HG03025 (cell line): ENCODE measurements around the gene TMEM63B.
A peak's percentile ranks its signal among the peaks of the same experiment; 100 is the strongest.

Experiments
- ATAC-seq: cut with Tn5 transposase; IDR thresholded peaks from one replicate; pipeline ENCODE4 v1.9.1; 2021; ENCODE audit warnings: mild to moderate bottlenecking, moderate library complexity; ENCODE audit not compliant: unreplicated experiment, low FRiP score

Gene TMEM63B

GRCh38 chr6:44115866-44116265 lies 11.5 kb upstream of the TMEM63B start:
- no peak for ATAC-seq

- ATAC-seq = no peak
Measured at GRCh38 chr6:44116641-44117382, 10.5 kb upstream of the TMEM63B start.

GRCh38 chr6:44117397-44118128 lies 9.8 kb upstream of the TMEM63B start:
- no peak for ATAC-seq

- ATAC-seq = no peak
Measured at GRCh38 chr6:44119704-44120262, 7.6 kb upstream of the TMEM63B start.

GRCh38 chr6:44120692-44121443 lies 6.5 kb upstream of the TMEM63B start:
- no peak for ATAC-seq

GRCh38 chr6:44122801-44123200 lies 4.6 kb upstream of the TMEM63B start:
- no peak for ATAC-seq

GRCh38 chr6:44123544-44123943 lies 3.8 kb upstream of the TMEM63B start:
- ATAC-seq = no peak

GRCh38 chr6:44126320-44127149 lies 819 bp upstream of the TMEM63B start:
- ATAC-seq = peak; percentile 27

- ATAC-seq = no peak
Measured at GRCh38 chr6:44128020-44128917, 915 bp downstream of the TMEM63B start.

- ATAC-seq = no peak
Measured at GRCh38 chr6:44129841-44130322, 2.5 kb downstream of the TMEM63B start.

GRCh38 chr6:44131892-44132291 lies 4.5 kb downstream of the TMEM63B start:
- ATAC-seq = no peak

- ATAC-seq = no peak
Measured at GRCh38 chr6:44132476-44132875, 5.1 kb downstream of the TMEM63B start.

GRCh38 chr6:44133003-44133931 lies 5.9 kb downstream of the TMEM63B start:
- ATAC-seq = no peak

- no peak for ATAC-seq
Measured at GRCh38 chr6:44133981-44134711, 6.8 kb downstream of the TMEM63B start.

- ATAC-seq = no peak
Measured at GRCh38 chr6:44135173-44135758, 7.9 kb downstream of the TMEM63B start.

GRCh38 chr6:44135875-44136274 lies 8.5 kb downstream of the TMEM63B start:
- no peak for ATAC-seq
